Measurements from ENCODE around the gene PEX16. TPM values are rescaled to one million over a fixed set of nuclear protein-coding genes. Genes with fewer than 3 reads are reported as not detected.
A peak's percentile ranks its signal among the peaks of the same experiment; 100 is the strongest.

Gene PEX16
- total RNA-seq, 1 donor from 2014 or later: 24.5 TPM

DNA sequence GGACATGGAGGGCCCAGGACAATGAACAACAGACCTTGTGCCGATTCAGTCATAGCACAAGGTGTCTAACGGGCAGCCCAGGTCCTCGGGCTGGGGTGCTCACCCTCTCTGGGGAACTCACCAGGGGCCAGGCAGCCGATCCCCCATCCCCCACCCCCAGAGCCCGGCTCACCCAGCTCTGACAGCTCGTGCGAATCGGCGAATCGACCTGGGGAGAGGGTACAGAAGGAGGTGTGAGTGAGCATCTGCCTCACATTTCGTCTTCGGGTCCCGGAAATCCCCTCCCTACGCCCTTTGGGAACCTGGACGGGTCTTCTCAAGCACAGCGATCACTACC is 423 bp downstream of the PEX16 start:
- no peak for DNase-seq (ENCODE audit: extremely low spot score, unreplicated experiment)
- Mint-ChIP-seq H3K27me3 (ENCODE audit: unreplicated experiment) (peaks cover 10% of the 10 kb centered on the region), H3K27ac (ENCODE audit: unreplicated experiment) (peak overlapping the region; percentile 98), H3K4me1 (ENCODE audit: unreplicated experiment) (peaks cover 21% of the 10 kb centered on the region), H3K9me3 (ENCODE audit: unreplicated experiment) (no peaks in the 10 kb centered on the region), H3K36me3 (ENCODE audit: unreplicated experiment) (no peaks in the 10 kb centered on the region), H3K4me3 (ENCODE audit: unreplicated experiment) (peak overlapping the region; percentile 96)
- TF ChIP-seq, protein P1, sequence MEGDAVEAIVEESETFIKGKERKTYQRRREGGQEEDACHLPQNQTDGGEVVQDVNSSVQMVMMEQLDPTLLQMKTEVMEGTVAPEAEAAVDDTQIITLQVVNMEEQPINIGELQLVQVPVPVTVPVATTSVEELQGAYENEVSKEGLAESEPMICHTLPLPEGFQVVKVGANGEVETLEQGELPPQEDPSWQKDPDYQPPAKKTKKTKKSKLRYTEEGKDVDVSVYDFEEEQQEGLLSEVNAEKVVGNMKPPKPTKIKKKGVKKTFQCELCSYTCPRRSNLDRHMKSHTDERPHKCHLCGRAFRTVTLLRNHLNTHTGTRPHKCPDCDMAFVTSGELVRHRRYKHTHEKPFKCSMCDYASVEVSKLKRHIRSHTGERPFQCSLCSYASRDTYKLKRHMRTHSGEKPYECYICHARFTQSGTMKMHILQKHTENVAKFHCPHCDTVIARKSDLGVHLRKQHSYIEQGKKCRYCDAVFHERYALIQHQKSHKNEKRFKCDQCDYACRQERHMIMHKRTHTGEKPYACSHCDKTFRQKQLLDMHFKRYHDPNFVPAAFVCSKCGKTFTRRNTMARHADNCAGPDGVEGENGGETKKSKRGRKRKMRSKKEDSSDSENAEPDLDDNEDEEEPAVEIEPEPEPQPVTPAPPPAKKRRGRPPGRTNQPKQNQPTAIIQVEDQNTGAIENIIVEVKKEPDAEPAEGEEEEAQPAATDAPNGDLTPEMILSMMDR (IDR thresholded peaks at IDR 0.05): no peak

DNA sequence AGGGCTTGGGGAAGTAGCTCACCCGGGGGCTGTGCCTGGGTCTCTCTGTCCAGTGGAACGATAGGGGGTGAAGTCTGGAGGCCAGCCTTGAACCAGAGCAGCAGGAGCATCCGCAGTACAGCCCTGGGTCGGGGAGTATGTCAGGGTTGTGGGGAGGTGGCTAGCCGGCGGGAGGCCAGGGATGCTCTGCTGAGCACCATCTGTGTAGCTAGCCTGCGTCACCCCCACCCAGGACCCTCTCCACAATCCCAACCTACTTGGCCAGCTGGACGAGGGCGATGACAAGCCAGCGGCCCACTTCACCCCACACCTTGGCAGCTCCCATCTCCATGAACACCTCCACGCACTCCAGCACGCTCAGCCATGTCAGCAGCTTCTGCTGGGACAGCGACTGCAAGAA is 2.2 kb downstream of the PEX16 start:
- TF ChIP-seq, protein P1 (IDR thresholded peaks at IDR 0.05): no peak
- no peaks in the 10 kb centered on the region for H3K36me3 Mint-ChIP-seq (ENCODE audit: unreplicated experiment)
- H3K9me3 Mint-ChIP-seq (ENCODE audit: unreplicated experiment): no peaks in the 10 kb centered on the region
- no peak for DNase-seq (ENCODE audit: extremely low spot score, unreplicated experiment)
- H3K27me3 Mint-ChIP-seq (ENCODE audit: unreplicated experiment): no peaks in the 10 kb centered on the region
- H3K4me3 Mint-ChIP-seq (ENCODE audit: unreplicated experiment): peak overlapping the region; percentile 38
- H3K4me1 Mint-ChIP-seq (ENCODE audit: unreplicated experiment): peaks cover 17% of the 10 kb centered on the region
- H3K27ac Mint-ChIP-seq (ENCODE audit: unreplicated experiment): no peak overlapping the region

DNA sequence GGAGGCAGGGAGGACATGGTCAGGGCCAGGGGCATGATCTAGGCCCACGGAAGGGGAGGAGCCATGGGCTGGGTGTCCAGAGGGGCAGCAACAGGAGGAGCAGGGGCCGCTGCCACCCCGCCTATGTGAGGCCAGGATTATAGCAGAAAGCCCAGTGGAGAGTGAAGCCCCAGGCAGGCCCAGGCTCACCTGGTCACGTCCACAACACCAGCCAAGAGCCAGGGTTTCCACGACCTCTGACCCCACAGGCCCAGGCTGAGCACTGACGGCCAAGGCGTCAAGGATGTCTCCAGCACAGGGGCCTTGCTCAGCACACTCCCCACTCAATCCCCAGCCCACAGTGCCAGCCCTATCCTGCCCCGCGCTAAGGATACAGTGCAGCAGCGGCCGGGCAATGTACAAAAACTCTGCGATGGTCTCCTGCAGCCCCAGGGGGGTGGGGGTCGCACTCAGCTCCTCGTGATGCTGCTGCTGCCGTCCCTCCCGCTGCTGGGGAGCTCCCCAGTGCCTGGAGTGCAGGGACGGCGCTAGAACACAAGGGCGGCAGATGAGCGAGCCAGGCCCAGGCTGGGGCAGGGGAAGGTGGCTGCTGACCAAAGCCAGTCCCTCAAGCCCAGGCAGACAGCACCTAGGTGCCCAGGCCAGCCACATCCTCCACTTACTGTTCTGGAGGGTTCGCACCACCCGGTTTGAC is 3.6 kb downstream of the PEX16 start:
- no peaks in the 10 kb centered on the region for H3K9me3 Mint-ChIP-seq (ENCODE audit: unreplicated experiment)

GRCh38 chr11:45913514-45913913 is 4.2 kb downstream of the PEX16 start:
- no peak for DNase-seq (ENCODE audit: extremely low spot score, unreplicated experiment)
- Mint-ChIP-seq H3K4me3 (ENCODE audit: unreplicated experiment) (no peak overlapping the region), H3K9me3 (ENCODE audit: unreplicated experiment) (no peaks in the 10 kb centered on the region), H3K4me1 (ENCODE audit: unreplicated experiment) (peaks cover 13% of the 10 kb centered on the region), H3K36me3 (ENCODE audit: unreplicated experiment) (no peaks in the 10 kb centered on the region), H3K27me3 (ENCODE audit: unreplicated experiment) (no peaks in the 10 kb centered on the region), H3K27ac (ENCODE audit: unreplicated experiment) (no peak overlapping the region)
- TF ChIP-seq, protein P1 (IDR thresholded peaks at IDR 0.05): no peak

More for the DNA sequence above, 3.6 kb downstream of the PEX16 start:
- H3K36me3 Mint-ChIP-seq (ENCODE audit: unreplicated experiment): no peaks in the 10 kb centered on the region
- no peak overlapping the region for H3K4me3 Mint-ChIP-seq (ENCODE audit: unreplicated experiment)
- peaks cover 17% of the 10 kb centered on the region for H3K4me1 Mint-ChIP-seq (ENCODE audit: unreplicated experiment)
- H3K27me3 Mint-ChIP-seq (ENCODE audit: unreplicated experiment): no peaks in the 10 kb centered on the region
- TF ChIP-seq, protein P1 (IDR thresholded peaks at IDR 0.05): no peak
- no peak for DNase-seq (ENCODE audit: extremely low spot score, unreplicated experiment)
- no peak overlapping the region for H3K27ac Mint-ChIP-seq (ENCODE audit: unreplicated experiment)

- Mint-ChIP-seq H3K9me3 (ENCODE audit: unreplicated experiment) (no peaks in the 10 kb centered on the region), H3K4me3 (ENCODE audit: unreplicated experiment) (no peak overlapping the region), H3K27me3 (ENCODE audit: unreplicated experiment) (no peaks in the 10 kb centered on the region), H3K36me3 (ENCODE audit: unreplicated experiment) (no peaks in the 10 kb centered on the region), H3K27ac (ENCODE audit: unreplicated experiment) (no peak overlapping the region), H3K4me1 (ENCODE audit: unreplicated experiment) (no peaks in the 10 kb centered on the region)
- TF ChIP-seq, protein P1 (IDR thresholded peaks at IDR 0.05): no peak
- no peak for DNase-seq (ENCODE audit: extremely low spot score, unreplicated experiment)
Measured at GRCh38 chr11:45910623-45911022, 7.1 kb downstream of the PEX16 start.
